ENCODE measurements around the gene NR6A1. TPM values are rescaled to one million over a fixed set of nuclear protein-coding genes. Genes with fewer than 3 reads are reported as not detected.

The NR6A1 gene
- total RNA-seq, 1 donor from 2014 or later = 0.56 TPM

- no peaks in the 10 kb centered on the region for H3K9me3 Mint-ChIP-seq (ENCODE audit: unreplicated experiment)
Measured at GRCh38 chr9:124660341-124660801, 110.7 kb downstream of the NR6A1 start.

GRCh38 chr9:124659099-124659659 lies 111.9 kb downstream of the NR6A1 start:
- Mint-ChIP-seq H3K9me3 (ENCODE audit: unreplicated experiment) (no peaks in the 10 kb centered on the region), H3K4me1 (ENCODE audit: unreplicated experiment) (peaks cover 50% of the 10 kb centered on the region)
- no peak for TF ChIP-seq CTCF (IDR thresholded peaks at IDR 0.05)

More at GRCh38 chr9:124660341-124660801, 110.7 kb downstream of the NR6A1 start:
- TF ChIP-seq CTCF (IDR thresholded peaks at IDR 0.05) = no peak
- peak overlapping the region; percentile 98 for H3K4me3 Mint-ChIP-seq (ENCODE audit: unreplicated experiment)
- H3K36me3 Mint-ChIP-seq (ENCODE audit: unreplicated experiment) = peaks cover 14% of the 10 kb centered on the region
- no peak for DNase-seq (ENCODE audit: extremely low spot score, unreplicated experiment)
- no peaks in the 10 kb centered on the region for H3K27me3 Mint-ChIP-seq (ENCODE audit: unreplicated experiment)
- H3K27ac Mint-ChIP-seq (ENCODE audit: unreplicated experiment) = peak overlapping the region; percentile 100
- peaks cover 56% of the 10 kb centered on the region for H3K4me1 Mint-ChIP-seq (ENCODE audit: unreplicated experiment)

GRCh38 chr9:124658165-124659017 lies 112.7 kb downstream of the NR6A1 start:
- H3K4me1 Mint-ChIP-seq (ENCODE audit: unreplicated experiment) = peaks cover 44% of the 10 kb centered on the region
- peak overlapping the region; percentile 98 for H3K4me3 Mint-ChIP-seq (ENCODE audit: unreplicated experiment)
- H3K9me3 Mint-ChIP-seq (ENCODE audit: unreplicated experiment) = no peaks in the 10 kb centered on the region
- H3K36me3 Mint-ChIP-seq (ENCODE audit: unreplicated experiment) = peaks cover 7% of the 10 kb centered on the region
- DNase-seq (ENCODE audit: extremely low spot score, unreplicated experiment) = peak; percentile 92
- no peak for TF ChIP-seq CTCF (IDR thresholded peaks at IDR 0.05)
- H3K27ac Mint-ChIP-seq (ENCODE audit: unreplicated experiment) = peak overlapping the region; percentile 100
- no peaks in the 10 kb centered on the region for H3K27me3 Mint-ChIP-seq (ENCODE audit: unreplicated experiment)

More at GRCh38 chr9:124659099-124659659, 111.9 kb downstream of the NR6A1 start:
- H3K36me3 Mint-ChIP-seq (ENCODE audit: unreplicated experiment) = peaks cover 10% of the 10 kb centered on the region
- no peaks in the 10 kb centered on the region for H3K27me3 Mint-ChIP-seq (ENCODE audit: unreplicated experiment)
- peak overlapping the region; percentile 98 for H3K4me3 Mint-ChIP-seq (ENCODE audit: unreplicated experiment)
- H3K27ac Mint-ChIP-seq (ENCODE audit: unreplicated experiment) = peak overlapping the region; percentile 100
- peak; percentile 90 for DNase-seq (ENCODE audit: extremely low spot score, unreplicated experiment)

- peak overlapping the region; percentile 98 for H3K4me3 Mint-ChIP-seq (ENCODE audit: unreplicated experiment)
- H3K9me3 Mint-ChIP-seq (ENCODE audit: unreplicated experiment) = no peaks in the 10 kb centered on the region
- no peak for DNase-seq (ENCODE audit: extremely low spot score, unreplicated experiment)
- H3K36me3 Mint-ChIP-seq (ENCODE audit: unreplicated experiment) = peaks cover 3% of the 10 kb centered on the region
- H3K4me1 Mint-ChIP-seq (ENCODE audit: unreplicated experiment) = peaks cover 44% of the 10 kb centered on the region
- TF ChIP-seq CTCF (IDR thresholded peaks at IDR 0.05) = no peak
- no peaks in the 10 kb centered on the region for H3K27me3 Mint-ChIP-seq (ENCODE audit: unreplicated experiment)
- H3K27ac Mint-ChIP-seq (ENCODE audit: unreplicated experiment) = peak overlapping the region; percentile 100
Measured at GRCh38 chr9:124657516-124657915, 113.6 kb downstream of the NR6A1 start.

GRCh38 chr9:124654431-124654830 lies 116.7 kb downstream of the NR6A1 start:
- DNase-seq (ENCODE audit: extremely low spot score, unreplicated experiment) = no peak
- Mint-ChIP-seq H3K27ac (ENCODE audit: unreplicated experiment) (no peak overlapping the region), H3K27me3 (ENCODE audit: unreplicated experiment) (no peaks in the 10 kb centered on the region), H3K9me3 (ENCODE audit: unreplicated experiment) (no peaks in the 10 kb centered on the region), H3K36me3 (ENCODE audit: unreplicated experiment) (no peaks in the 10 kb centered on the region), H3K4me3 (ENCODE audit: unreplicated experiment) (no peak overlapping the region), H3K4me1 (ENCODE audit: unreplicated experiment) (peaks cover 27% of the 10 kb centered on the region)
- no peak for TF ChIP-seq CTCF (IDR thresholded peaks at IDR 0.05)
